ENCODE measurements around the gene OR1J1.

DNA sequence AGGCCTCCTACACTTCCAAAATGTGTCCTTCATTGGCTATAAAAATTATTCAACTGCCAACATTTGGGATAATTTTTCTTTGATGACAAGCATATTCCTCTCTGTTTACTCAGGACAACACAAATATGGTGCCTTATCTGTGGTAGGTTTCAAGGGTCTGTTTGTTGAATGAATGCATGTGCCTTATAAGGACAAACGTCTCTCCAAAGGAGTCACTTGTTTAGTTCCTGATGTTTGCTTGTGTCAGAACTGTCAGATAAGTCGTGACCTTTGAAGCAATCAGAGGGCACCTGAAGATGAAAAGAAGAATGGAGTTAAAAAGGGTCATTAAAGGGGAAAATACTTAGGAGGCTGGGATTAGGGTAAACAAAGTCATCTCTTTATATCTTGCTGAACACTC, 29.2 kb upstream of the OR1J1 start:
- TF ChIP-seq POLR2A (IDR thresholded peaks at IDR 0.05; ENCODE audit: low read depth, low read length) (no peak), POLR2AphosphoS5 (IDR thresholded peaks at IDR 0.05; ENCODE audit: low read depth, low read length) (no peak)

Data from GM12892 (cell line).